H1 (cell line): ENCODE results near the gene KMT5B. TPM values are rescaled to one million over a fixed set of nuclear protein-coding genes. Genes with fewer than 3 reads are reported as not detected.

Experiments
- CTCF ChIA-PET: fragments of 300-600 bp; sonication (Branson Sonifier 250); formaldehyde crosslinking; loops from one replicate; lab custom pipeline; 2021; ENCODE audit not compliant: partially characterized antibody; lab: Charles Lee
- POLR2A ChIA-PET: fragments of 300-600 bp; sonication (Branson Sonifier 250); formaldehyde crosslinking; loops from one replicate; lab custom pipeline; 2021; ENCODE audit warnings: inconsistent platforms; ENCODE audit not compliant: partially characterized antibody; lab: Charles Lee
- DNase-seq, 2 experiments: peaks; one replicate each; pipeline versions ENCODE4 v3.0.0 to v3.0.0-alpha.2; 2010 to 2022; ENCODE audit warnings: low spot score in 2 of 2, low read depth in 1 of 2, mixed read lengths in 1 of 2
- FAIRE-seq: peaks from 2 replicates; lab custom pipeline; 2011; peaks lifted over from hg19 to GRCh38; lab: Jason Lieb, UNC
- H2AFZ ChIP-seq: 2 replicates; pipeline ENCODE4 v1.8.1; 2012; ENCODE audit warnings: low read length, inconsistent platforms
- H2AK5ac ChIP-seq: 2 replicates; pipeline ENCODE4 v1.6.1; 2013; ENCODE audit warnings: low read depth, low read length
- H2BK120ac ChIP-seq: replicated peaks from 2 replicates; pipeline ENCODE3; 2013; ENCODE audit warnings: low read depth, low read length, inconsistent platforms
- H2BK12ac ChIP-seq: 2 replicates; pipeline ENCODE4 v1.6.1; 2013; ENCODE audit warnings: low read depth, low read length
- H2BK15ac ChIP-seq: 2 replicates; pipeline ENCODE4 v1.6.1; 2013; ENCODE audit warnings: low read length
- H2BK20ac ChIP-seq: 2 replicates; pipeline ENCODE4 v1.6.1; 2013; ENCODE audit warnings: low read length
- H2BK5ac ChIP-seq: 2 replicates; pipeline ENCODE4 v1.6.1; 2013; ENCODE audit warnings: low read depth, low read length
- H3K14ac ChIP-seq: 2 replicates; pipeline ENCODE4 v1.6.1; 2013; ENCODE audit warnings: inconsistent platforms; ENCODE audit not compliant: insufficient read length
- H3K18ac ChIP-seq: 2 replicates; pipeline ENCODE4 v1.6.1; 2013; ENCODE audit warnings: low read length; ENCODE audit errors: extremely low read depth
- H3K23ac ChIP-seq: 2 replicates; pipeline ENCODE4 v1.6.1; 2013; ENCODE audit warnings: inconsistent platforms; ENCODE audit not compliant: insufficient read length
- H3K23me2 ChIP-seq: 2 replicates; pipeline ENCODE4 v1.6.1; 2013; ENCODE audit warnings: low read depth, low read length
- H3K27ac ChIP-seq: 2 replicates; pipeline ENCODE4 v1.6.1; 2011; ENCODE audit warnings: low read depth, low read length, inconsistent platforms
- H3K27me3 ChIP-seq, 4 experiments: replicated peaks in 1 of 4; 1 replicate in 1 of 4; 2 replicates in 3 of 4; pipeline versions ENCODE4 v1.6.1 to v1.8.1; 2011 to 2013; ENCODE audit warnings: low read length in 3 of 4, mild to moderate bottlenecking in 3 of 4, inconsistent platforms in 2 of 4, mixed read lengths in 2 of 4, moderate library complexity in 1 of 4; ENCODE audit not compliant: control insufficient read depth in 3 of 4, insufficient read depth in 3 of 4; ENCODE audit errors: extremely low read depth in 1 of 4
- H3K36me3 ChIP-seq, 4 experiments: 2 replicates each; pipeline versions ENCODE4 v1.6.1 to v1.8.1; 2011 to 2013; ENCODE audit warnings: mild to moderate bottlenecking in 4 of 4, low read length in 3 of 4, moderate library complexity in 2 of 4, control low read depth in 1 of 4, inconsistent platforms in 1 of 4; ENCODE audit not compliant: insufficient read depth in 4 of 4, control insufficient read depth in 2 of 4
- H3K4ac ChIP-seq: replicated peaks from 2 replicates; pipeline ENCODE3; 2013; ENCODE audit warnings: low read length, low read depth, mixed read lengths, inconsistent platforms; ENCODE audit not compliant: insufficient read length
- H3K4me1 ChIP-seq, 4 experiments: replicated peaks in 1 of 4; 1 replicate in 1 of 4; 2 replicates in 3 of 4; pipeline versions ENCODE4 v1.6.1 to v1.8.1; 2011 to 2013; ENCODE audit warnings: low read length in 3 of 4, inconsistent platforms in 2 of 4, mixed read lengths in 1 of 4; ENCODE audit not compliant: insufficient read depth in 4 of 4, control insufficient read depth in 3 of 4
- H3K4me2 ChIP-seq, 2 experiments: 2 replicates each; pipeline versions ENCODE4 v1.6.1 to v1.8.1; 2011 to 2013; ENCODE audit warnings: low read depth in 2 of 2, low read length in 2 of 2, control low read depth in 1 of 2, inconsistent platforms in 1 of 2, mild to moderate bottlenecking in 1 of 2; ENCODE audit not compliant: insufficient read depth in 1 of 2
- H3K4me3 ChIP-seq, 4 experiments: fragments of 200-600, 300-600 bp in 1 of 4; sonication (generic), shearing (Covaris generic), sonication (Bioruptor Twin) in 1 of 4; 2 replicates each; pipeline versions ENCODE4 v1.5.1 to v1.8.1; 2011 to 2016; ENCODE audit warnings: low read length in 4 of 4, low read depth in 3 of 4, control low read depth in 2 of 4, inconsistent platforms in 2 of 4, mild to moderate bottlenecking in 2 of 4, mixed read lengths in 1 of 4, moderate library complexity in 1 of 4; ENCODE audit not compliant: insufficient read depth in 2 of 4; ENCODE audit errors: extremely low read depth in 1 of 4
- H3K56ac ChIP-seq: replicated peaks from 2 replicates; pipeline ENCODE3; 2013; ENCODE audit warnings: low read depth, mild to moderate bottlenecking, mixed read lengths, low read length, inconsistent platforms; ENCODE audit not compliant: insufficient read length
- H3K79me1 ChIP-seq: 2 replicates; pipeline ENCODE4 v1.6.1; 2013; ENCODE audit warnings: low read depth, low read length, control low read depth
- H3K79me2 ChIP-seq, 2 experiments: 2 replicates each; pipeline versions ENCODE4 v1.6.1 to v1.8.1; 2012 to 2013; ENCODE audit warnings: low read length in 2 of 2, mild to moderate bottlenecking in 2 of 2, inconsistent platforms in 1 of 2; ENCODE audit not compliant: insufficient read depth in 2 of 2, control insufficient read depth in 1 of 2
- H3K9ac ChIP-seq, 4 experiments: replicated peaks in 1 of 4; 1 replicate in 1 of 4; 2 replicates in 3 of 4; pipeline versions ENCODE4 v1.6.1 to v1.8.1; 2011 to 2013; ENCODE audit warnings: low read depth in 3 of 4, low read length in 3 of 4, control low read depth in 2 of 4, mild to moderate bottlenecking in 2 of 4, moderate library complexity in 2 of 4, inconsistent platforms in 1 of 4; ENCODE audit errors: extremely low read depth in 1 of 4
- H3K9me3 ChIP-seq, 2 experiments: 2 replicates each; pipeline versions ENCODE4 v1.6.1 to v1.8.1; 2012 to 2013; ENCODE audit warnings: mild to moderate bottlenecking in 2 of 2, moderate library complexity in 2 of 2, control low read depth in 1 of 2, inconsistent platforms in 1 of 2, low read depth in 1 of 2, low read length in 1 of 2, mixed read lengths in 1 of 2; ENCODE audit not compliant: insufficient read depth in 2 of 2
- H4K20me1 ChIP-seq, 2 experiments: replicated peaks in 1 of 2; 2 replicates each; pipeline versions ENCODE3 to v1.8.1; 2011 to 2013; ENCODE audit warnings: inconsistent platforms in 2 of 2, low read length in 2 of 2, mild to moderate bottlenecking in 1 of 2; ENCODE audit not compliant: insufficient read depth in 2 of 2, control insufficient read depth in 1 of 2
- H4K5ac ChIP-seq: 2 replicates; pipeline ENCODE4 v1.6.1; 2013; ENCODE audit warnings: low read length, low read depth, mixed read lengths, inconsistent platforms; ENCODE audit not compliant: insufficient read length
- H4K8ac ChIP-seq: 2 replicates; pipeline ENCODE4 v1.8.0; 2013; ENCODE audit warnings: mild to moderate bottlenecking, moderate library complexity, low read length, inconsistent platforms; ENCODE audit not compliant: insufficient read depth; ENCODE audit errors: extremely low read depth
- H4K91ac ChIP-seq: replicated peaks from 2 replicates; pipeline ENCODE3; 2013; ENCODE audit warnings: low read length, mixed read lengths, inconsistent platforms; ENCODE audit not compliant: insufficient read length
- KDM4A ChIP-seq: IDR thresholded peaks from one replicate; pipeline ENCODE4 v1.7.1; 2012; ENCODE audit warnings: low read depth, mild to moderate bottlenecking, moderate library complexity, low read length, inconsistent platforms; ENCODE audit not compliant: severe bottlenecking
- WGBS, 2 experiments: shearing (Covaris generic) in 1 of 2; methylation state at CpG; one replicate each; pipeline versions ENCODE4 v1.1.6 to v1.1.7; 2013 to 2015; ENCODE audit warnings: low lambda C conversion rate in 2 of 2, mixed read lengths in 2 of 2, inconsistent platforms in 1 of 2, low coverage in 1 of 2, missing lambda C conversion rate in 1 of 2; ENCODE audit not compliant: insufficient replicate concordance in 2 of 2, insufficient coverage in 1 of 2, insufficient read length in 1 of 2; ENCODE audit errors: extremely low coverage in 1 of 2, missing lambda C conversion rate in 1 of 2; 5-methylcytosine and 5-hydroxymethylcytosine counted together
- polyA plus RNA-seq, 7 experiments: library from polyadenylated mRNA; depleted of rRNA in 3 of 7; stranded (reverse) in 5 of 7; unstranded in 2 of 7; fragments of >200 nt in 5 of 7; fragments of 200-250 nt in 2 of 7; gene quantifications; 1 replicate in 5 of 7; 2 replicates in 1 of 7; 4 replicates in 1 of 7; pipeline versions ENCODE4 v1.2.1 to v1.2.3, GENCODE V29; 2011 to 2013; ENCODE audit warnings: missing spikeins in 2 of 7, mixed read lengths in 2 of 7
- total RNA-seq: library from RNA; stranded (reverse); fragmentation: NEBNext Ultra II Directional; extraction: Animal tissue kit (Norgen Biotek cat#: 25700); gene quantifications from 2 replicates; pipeline ENCODE4 v1.2.1, GENCODE V29; 2021

Gene KMT5B
- total and polyA plus RNA-seq, 2 of the 8 experiments (the other 6 are each of a cell fraction or from before 2014, with no cell fraction given) = 11.0 to 40.8 TPM

DNA sequence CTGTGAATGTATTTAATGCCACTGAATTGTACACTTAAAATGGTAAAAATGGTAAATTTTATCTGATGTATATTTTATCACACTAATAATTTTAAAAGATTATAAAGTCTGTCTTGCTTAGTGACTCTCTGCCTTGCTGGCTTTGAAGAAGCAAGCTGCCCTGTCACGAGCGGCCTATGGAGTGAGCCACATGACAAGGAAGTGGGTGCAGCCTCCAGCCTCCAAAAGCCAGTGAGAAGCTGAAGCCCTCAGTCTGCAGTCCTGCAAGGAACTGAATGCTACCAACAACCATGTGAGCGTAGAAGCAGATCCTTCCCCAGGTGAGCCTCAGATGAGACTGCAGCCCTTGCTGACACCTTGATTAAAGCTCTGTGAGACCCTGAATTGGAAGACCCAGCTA is 38.7 kb upstream of the KMT5B start:
- Histone ChIP-seq H3K4me2 (no peak overlapping the region), H2AFZ (no peak overlapping the region), H4K20me1 (no peaks in the 10 kb centered on the region), H2BK20ac (no peak overlapping the region), H3K36me3 (no peaks in the 10 kb centered on the region), H3K23ac (no peak overlapping the region), H3K9me3 (no peaks in the 10 kb centered on the region), H3K79me1 (no peaks in the 10 kb centered on the region), H3K56ac (no peak overlapping the region), H2BK120ac (no peak overlapping the region), H3K4ac (no peak overlapping the region), H3K27ac (no peak overlapping the region), H3K4me1 (peaks cover 0 to 7% (median 4%) of the 10 kb centered on the region in 4 experiments; a peak in 5 of 7 replicates), H3K23me2 (no peaks in the 10 kb centered on the region), H2AK5ac (no peak overlapping the region), H3K9ac (no peak overlapping the region), H3K27me3 (no peaks in the 10 kb centered on the region), H2BK12ac (no peak overlapping the region), H3K79me2 (no peaks in the 10 kb centered on the region), H2BK15ac (no peak overlapping the region), H4K91ac (no peak overlapping the region), H4K5ac (no peak overlapping the region), H3K18ac (no peak overlapping the region), H3K4me3 (no peak overlapping the region), H3K14ac (no peak overlapping the region), H4K8ac (no peak overlapping the region), H2BK5ac (no peak overlapping the region)
- ChIA-PET POLR2A (interaction anchor here (1.2 to 1.6 kb wide), 2 partner anchors 20 to 36 kb away, joined by 3 to 4 read pairs; partner anchors contain the start of gene C11orf24), CTCF (interaction anchor here (0.6 to 4.3 kb wide), 3 partner anchors 19 to 861 kb away, joined by 3 to 27 read pairs (median 3); no protein-coding TSS in a partner anchor)
- WGBS, 2 experiments = 97% methylated on average over 3 of the region's 3 CpGs; no CpG with 5 or more reads in 1 of the 2 experiments
- DNase-seq (no peak), FAIRE-seq (no peak)
- TF ChIP-seq KDM4A = no peak
